HepG2 (cell line): ENCODE data around the gene LLGL2. TPM values are rescaled to one million over a fixed set of nuclear protein-coding genes. Genes with fewer than 3 reads are reported as not detected.
A peak's percentile ranks its signal among the peaks of the same experiment; 100 is the strongest.

Experiments used
- CREB1 ChIP-seq, 2 experiments: fragments of 450-650 bp in 1 of 2; IDR thresholded peaks; 2 replicates each; pipeline ENCODE4 v1.6.1; 2016 to 2017; ENCODE audit warnings: control low read depth in 1 of 2, mild to moderate bottlenecking in 1 of 2, missing compliant biosample characterization in 1 of 2, missing genetic modification characterization in 1 of 2
- GLMP ChIP-seq: sonication (generic); formaldehyde crosslinking; IDR thresholded peaks from 2 replicates; pipeline ENCODE4 v1.9.0; 2021; ENCODE audit warnings: missing genetic modification reagents, mild to moderate bottlenecking, borderline replicate concordance
- HDAC2 ChIP-seq: sonication (generic); formaldehyde crosslinking; IDR thresholded peaks from 2 replicates; pipeline ENCODE4 v1.4.0; 2020; ENCODE audit warnings: missing genetic modification reagents
- MEF2D ChIP-seq: sonication (generic); formaldehyde crosslinking; IDR thresholded peaks from 2 replicates; pipeline ENCODE4 v1.5.1; 2020; ENCODE audit warnings: mild to moderate bottlenecking, missing genetic modification reagents
- STAG1 ChIP-seq: sonication (generic); formaldehyde crosslinking; IDR thresholded peaks from 2 replicates; pipeline ENCODE4 v1.4.0; 2020; ENCODE audit warnings: missing genetic modification reagents
- XRCC5 ChIP-seq: fragments of 200-400 bp; formaldehyde crosslinking; optimal IDR thresholded peaks from 2 replicates; pipeline ENCODE3; 2017; ENCODE audit warnings: mild to moderate bottlenecking, low read length
- YEATS4 ChIP-seq: sonication (generic); formaldehyde crosslinking; IDR thresholded peaks from 2 replicates; pipeline ENCODE4 v1.4.0; 2020; ENCODE audit warnings: missing genetic modification reagents, borderline replicate concordance
- ZKSCAN8 ChIP-seq: IDR thresholded peaks from 2 replicates; pipeline ENCODE4 v1.6.1; 2016; ENCODE audit warnings: borderline replicate concordance, missing genetic modification reagents, missing compliant biosample characterization
- ZMAT5 ChIP-seq: sonication (generic); formaldehyde crosslinking; IDR thresholded peaks from 2 replicates; pipeline ENCODE4 v1.5.0; 2020; ENCODE audit warnings: mild to moderate bottlenecking, low read depth, missing genetic modification reagents, borderline replicate concordance
- ZNF225 ChIP-seq: sonication (generic); formaldehyde crosslinking; IDR thresholded peaks from 2 replicates; pipeline ENCODE4 v1.4.0; 2020; ENCODE audit warnings: mild to moderate bottlenecking, missing genetic modification reagents
- ZNF44 ChIP-seq: sonication (generic); formaldehyde crosslinking; IDR thresholded peaks from 2 replicates; pipeline ENCODE4 v1.5.1; 2020; ENCODE audit warnings: mild to moderate bottlenecking, missing genetic modification reagents
- ZNF574 ChIP-seq: sonication (generic); formaldehyde crosslinking; IDR thresholded peaks from 2 replicates; pipeline ENCODE4 v1.4.0; 2020; ENCODE audit warnings: missing genetic modification reagents
- ZNF883 ChIP-seq: sonication (generic); formaldehyde crosslinking; IDR thresholded peaks from 2 replicates; pipeline ENCODE4 v1.5.1; 2020; ENCODE audit warnings: mild to moderate bottlenecking, missing genetic modification reagents; ENCODE audit errors: not compliant biosample characterization
- polyA plus RNA-seq, 8 experiments: library from polyadenylated mRNA; depleted of rRNA in 3 of 8; stranded (reverse) in 7 of 8; unstranded in 1 of 8; fragments of >200 nt; fragmentation: Illumina TruSeq in 4 of 8; extraction: Trizol in 4 of 8; gene quantifications; 2 replicates each; pipeline versions ENCODE4 v1.2.1 to v1.2.3, GENCODE V29; 2011 to 2016; ENCODE audit warnings: low read depth in 4 of 8, missing spikeins in 1 of 8, mixed read lengths in 1 of 8; ENCODE audit not compliant: insufficient read depth in 1 of 8
- total RNA-seq, 5 experiments: library from RNA; depleted of rRNA; stranded (reverse); fragments of >200 nt; fragmentation: Illumina TruSeq; extraction: Trizol; gene quantifications; 2 replicates each; pipeline ENCODE4 v1.2.3, GENCODE V29; 2016; ENCODE audit warnings: low read depth in 1 of 5
- TF ChIP-seq, protein P1 (sequence below), 2 experiments: sonication (generic) in 1 of 2; formaldehyde crosslinking in 1 of 2; IDR thresholded peaks; 2 replicates each; pipeline versions ENCODE4 v1.6.1 to v1.9.0; 2014 to 2022; ENCODE audit warnings: antibody characterized with exemption in 1 of 2, borderline replicate concordance in 1 of 2, inconsistent platforms in 1 of 2, low read depth in 1 of 2, missing genetic modification reagents in 1 of 2
- TF ChIP-seq, protein P2 (sequence below): sonication (generic); formaldehyde crosslinking; IDR thresholded peaks from 2 replicates; pipeline ENCODE4 v1.8.0; 2023; ENCODE audit warnings: mild to moderate bottlenecking, missing genetic modification reagents

LLGL2 gene
- total and polyA plus RNA-seq, 2 of the 13 experiments (the other 11 are each of a cell fraction or from before 2014, with no cell fraction given): 83.0 to 86.7 TPM

DNA sequence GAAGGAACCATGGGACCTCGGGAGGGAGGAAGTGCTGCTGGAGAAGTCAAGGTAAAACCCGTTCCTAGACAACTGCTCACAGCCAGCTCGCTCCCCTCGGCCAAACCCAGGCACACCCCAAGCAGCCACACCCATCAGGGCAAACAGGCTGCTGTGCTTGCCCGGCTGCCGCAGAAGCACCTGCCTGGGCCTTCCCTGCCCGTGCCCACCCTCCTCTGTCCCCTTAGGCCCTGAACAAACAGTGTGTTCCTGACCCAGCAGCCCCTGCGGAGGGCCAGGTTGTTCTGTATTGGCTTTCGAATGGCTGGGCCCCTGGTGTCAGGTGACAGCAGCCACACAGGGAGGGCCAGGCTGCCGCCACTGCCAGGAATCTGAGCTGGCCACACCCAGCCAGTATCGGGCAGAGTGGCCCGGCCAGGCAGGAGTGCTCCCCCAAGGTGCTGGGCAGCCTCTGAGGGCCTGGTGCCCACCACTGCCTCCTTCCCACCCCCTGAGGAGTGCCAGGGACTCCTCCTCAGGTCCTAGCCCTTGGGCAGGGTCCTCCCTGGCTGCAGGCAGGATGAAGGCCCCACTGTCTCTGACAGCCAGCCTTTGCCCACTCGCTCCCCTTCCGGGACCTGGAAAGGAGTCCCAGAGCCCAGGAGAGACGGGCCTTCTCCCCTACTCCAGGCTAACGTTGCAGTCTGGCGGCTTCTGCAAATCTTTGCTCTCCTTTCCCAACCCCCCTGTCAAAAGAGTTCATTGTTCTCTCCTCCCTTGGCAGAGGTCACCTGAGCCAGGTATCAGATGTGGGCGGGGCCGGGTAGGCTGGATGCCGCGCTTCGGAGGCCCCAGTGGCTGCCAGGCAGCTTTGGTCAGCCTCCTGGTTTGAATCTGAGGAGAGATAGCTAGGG is 24.0 kb downstream of the LLGL2 start (continued):
- TF ChIP-seq MEF2D (CRISPR knock-in tag): no peak
- TF ChIP-seq, protein P1, sequence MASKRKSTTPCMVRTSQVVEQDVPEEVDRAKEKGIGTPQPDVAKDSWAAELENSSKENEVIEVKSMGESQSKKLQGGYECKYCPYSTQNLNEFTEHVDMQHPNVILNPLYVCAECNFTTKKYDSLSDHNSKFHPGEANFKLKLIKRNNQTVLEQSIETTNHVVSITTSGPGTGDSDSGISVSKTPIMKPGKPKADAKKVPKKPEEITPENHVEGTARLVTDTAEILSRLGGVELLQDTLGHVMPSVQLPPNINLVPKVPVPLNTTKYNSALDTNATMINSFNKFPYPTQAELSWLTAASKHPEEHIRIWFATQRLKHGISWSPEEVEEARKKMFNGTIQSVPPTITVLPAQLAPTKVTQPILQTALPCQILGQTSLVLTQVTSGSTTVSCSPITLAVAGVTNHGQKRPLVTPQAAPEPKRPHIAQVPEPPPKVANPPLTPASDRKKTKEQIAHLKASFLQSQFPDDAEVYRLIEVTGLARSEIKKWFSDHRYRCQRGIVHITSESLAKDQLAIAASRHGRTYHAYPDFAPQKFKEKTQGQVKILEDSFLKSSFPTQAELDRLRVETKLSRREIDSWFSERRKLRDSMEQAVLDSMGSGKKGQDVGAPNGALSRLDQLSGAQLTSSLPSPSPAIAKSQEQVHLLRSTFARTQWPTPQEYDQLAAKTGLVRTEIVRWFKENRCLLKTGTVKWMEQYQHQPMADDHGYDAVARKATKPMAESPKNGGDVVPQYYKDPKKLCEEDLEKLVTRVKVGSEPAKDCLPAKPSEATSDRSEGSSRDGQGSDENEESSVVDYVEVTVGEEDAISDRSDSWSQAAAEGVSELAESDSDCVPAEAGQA (IDR thresholded peaks at IDR 0.05; ENCODE audit: low read depth): peak; percentile 73
- TF ChIP-seq, protein P1 (CRISPR knock-in tag; IDR thresholded peaks at IDR 0.05; ENCODE audit: borderline replicate concordance): no peak
- TF ChIP-seq ZNF574 (CRISPR knock-in tag): peak; percentile 36; the same call in 1 of the 2 replicates
- peak; percentile 85 for TF ChIP-seq YEATS4 (CRISPR knock-in tag)
- peak; percentile 45; the same call in 1 of the 2 replicates for TF ChIP-seq ZKSCAN8 (CRISPR knock-in tag)
- TF ChIP-seq HDAC2 (CRISPR knock-in tag): no peak; the same call in 1 of the 2 replicates
- TF ChIP-seq ZNF883 (CRISPR knock-in tag): peak; percentile 82
- TF ChIP-seq GLMP: no peak
- TF ChIP-seq, protein P2, sequence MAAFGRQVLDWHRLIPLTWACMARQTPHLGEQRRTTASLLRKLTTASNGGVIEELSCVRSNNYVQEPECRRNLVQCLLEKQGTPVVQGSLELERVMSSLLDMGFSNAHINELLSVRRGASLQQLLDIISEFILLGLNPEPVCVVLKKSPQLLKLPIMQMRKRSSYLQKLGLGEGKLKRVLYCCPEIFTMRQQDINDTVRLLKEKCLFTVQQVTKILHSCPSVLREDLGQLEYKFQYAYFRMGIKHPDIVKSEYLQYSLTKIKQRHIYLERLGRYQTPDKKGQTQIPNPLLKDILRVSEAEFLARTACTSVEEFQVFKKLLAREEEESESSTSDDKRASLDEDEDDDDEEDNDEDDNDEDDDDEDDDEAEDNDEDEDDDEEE: peak; percentile 22; the same call in 1 of the 2 replicates
- TF ChIP-seq XRCC5: peak; percentile 73
- peak; percentile 84 for TF ChIP-seq ZNF225
- no peak for TF ChIP-seq STAG1 (CRISPR knock-in tag)
- 0 out of 2 replicates have a peak, but pooled peaks have one; percentile 81 for TF ChIP-seq ZNF44
- no peak for TF ChIP-seq CREB1 (IDR thresholded peaks at IDR 0.05)
- 0 out of 2 replicates have a peak, but pooled peaks have one; percentile 26 for TF ChIP-seq CREB1 (CRISPR knock-in tag; IDR thresholded peaks at IDR 0.05)
- no peak for TF ChIP-seq ZMAT5 (CRISPR knock-in tag)
